GM12874 (cell line): Measurements from ENCODE around the gene CAMKMT.

ENCODE experiments used
- CTCF ChIP-seq: IDR thresholded peaks from 2 replicates; pipeline ENCODE4 v1.5.1; 2011; ENCODE audit warnings: low read depth, mild to moderate bottlenecking, control low read depth, low read length, moderate library complexity; ENCODE audit not compliant: insufficient read depth

Gene CAMKMT

GRCh38 chr2:44569491-44569890 is 207.7 kb downstream of the CAMKMT start:
- TF ChIP-seq CTCF = no peak

DNA sequence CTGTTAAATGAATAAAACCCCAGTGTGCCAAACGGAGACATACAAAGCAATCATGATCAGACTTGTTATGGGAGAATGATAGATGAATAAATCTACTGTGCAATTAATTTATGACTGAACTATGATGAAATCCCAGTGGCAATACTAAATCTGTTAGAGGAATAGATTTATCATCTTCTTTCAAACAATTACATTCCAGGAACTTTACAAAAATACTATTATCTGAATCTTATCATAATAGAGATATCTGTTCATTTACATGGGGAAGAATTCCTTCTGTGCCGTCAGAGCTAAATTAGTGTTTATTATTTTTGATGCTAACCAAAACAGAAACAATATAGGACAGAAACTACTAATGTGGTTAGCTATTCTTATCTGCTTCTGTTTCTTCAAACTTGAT is 208.5 kb downstream of the CAMKMT start:
- TF ChIP-seq CTCF = no peak

GRCh38 chr2:44570777-44571176 is 209.0 kb downstream of the CAMKMT start:
- no peak for TF ChIP-seq CTCF

DNA sequence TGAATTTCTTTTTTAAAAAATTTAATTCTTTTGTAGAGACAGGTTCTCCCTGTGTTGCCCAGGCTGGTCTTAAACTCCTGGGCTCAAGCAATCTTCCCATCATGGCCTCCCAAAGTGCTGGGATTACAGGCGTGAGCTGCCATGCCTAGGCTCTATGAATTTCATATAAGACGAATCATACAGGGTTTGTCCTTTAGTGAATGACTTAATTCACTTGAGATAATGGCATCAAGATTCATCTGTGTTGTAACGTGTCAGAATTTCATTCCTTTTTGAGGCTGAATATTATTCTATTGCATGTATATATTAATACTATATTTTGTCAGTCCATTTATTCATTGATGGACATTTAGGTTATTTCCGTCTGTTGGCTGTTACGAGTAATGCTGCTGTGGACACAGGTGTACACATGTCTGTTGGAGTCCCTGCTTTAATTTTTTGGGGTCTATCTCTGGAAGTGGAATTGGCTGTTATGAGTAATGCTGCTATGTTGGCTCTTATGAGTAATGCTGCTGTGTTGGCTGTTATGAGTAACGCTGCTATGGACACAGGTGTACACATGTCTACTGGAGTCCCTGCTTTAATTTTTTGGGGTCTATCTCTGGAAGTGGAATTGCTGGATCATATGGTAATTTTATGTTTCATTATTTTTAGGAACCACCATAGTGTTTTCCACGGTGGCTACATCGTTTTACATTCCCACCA is 210.6 kb downstream of the CAMKMT start:
- TF ChIP-seq CTCF = no peak

- TF ChIP-seq CTCF = no peak
Measured at GRCh38 chr2:44573996-44574395, 212.2 kb downstream of the CAMKMT start.

- no peak for TF ChIP-seq CTCF
Measured at GRCh38 chr2:44578471-44579093, 216.8 kb downstream of the CAMKMT start.

GRCh38 chr2:44579115-44579836 is 217.5 kb downstream of the CAMKMT start:
- TF ChIP-seq CTCF = no peak
